Measurements from ENCODE around the gene UCMA.
"Not testable (repeated sequence)": the region's sequence is repeated elsewhere in the genome, so short reads cannot be mapped to it uniquely, and the experiment has no call there.

UCMA gene, protein sequence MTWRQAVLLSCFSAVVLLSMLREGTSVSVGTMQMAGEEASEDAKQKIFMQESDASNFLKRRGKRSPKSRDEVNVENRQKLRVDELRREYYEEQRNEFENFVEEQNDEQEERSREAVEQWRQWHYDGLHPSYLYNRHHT

GRCh38 chr10:13234172-13234571 lies at the start of gene UCMA:
TSS of gene UCMA (minus strand) at chr10:13234374. CDS start at chr10:13234258, 116 bp downstream.
- DNase-seq (ENCODE audit: low read depth in 2 of 2), result no peak

- DNase-seq (ENCODE audit: low read depth in 2 of 2), result not testable (repeated sequence)
Measured at GRCh38 chr10:13282348-13282747, 48.2 kb upstream of the UCMA start.

GRCh38 chr10:13276749-13277365 lies 42.7 kb upstream of the UCMA start:
- DNase-seq (ENCODE audit: low read depth in 2 of 2), result no peak

GRCh38 chr10:13276146-13276545 lies 42.0 kb upstream of the UCMA start:
- DNase-seq (ENCODE audit: low read depth in 2 of 2), result not testable (repeated sequence)

DNA sequence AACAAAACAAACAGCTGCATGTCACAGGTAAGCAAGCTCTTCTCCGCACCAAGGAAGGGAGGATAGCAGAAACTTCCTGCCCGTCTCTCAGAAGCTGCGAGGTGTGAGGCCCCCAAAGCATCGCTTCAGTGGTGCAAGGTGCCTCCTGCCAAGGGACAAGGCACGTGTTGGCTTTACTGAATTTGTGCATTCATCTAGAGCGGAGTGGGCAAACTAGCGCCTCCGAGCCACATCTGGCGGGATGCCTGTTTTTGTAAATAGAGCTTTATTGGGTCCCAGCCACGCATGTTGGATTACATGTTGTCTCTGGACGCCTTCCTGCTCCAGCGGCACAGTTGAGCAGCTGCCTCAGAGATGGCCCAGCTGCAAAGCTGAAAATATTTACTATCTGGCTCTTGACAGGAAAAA lies 38.0 kb upstream of the UCMA start:
- no peak for DNase-seq (ENCODE audit: low read depth in 2 of 2)

- no peak for DNase-seq (ENCODE audit: low read depth in 2 of 2)
Measured at GRCh38 chr10:13271552-13272163, 37.5 kb upstream of the UCMA start.

DNA sequence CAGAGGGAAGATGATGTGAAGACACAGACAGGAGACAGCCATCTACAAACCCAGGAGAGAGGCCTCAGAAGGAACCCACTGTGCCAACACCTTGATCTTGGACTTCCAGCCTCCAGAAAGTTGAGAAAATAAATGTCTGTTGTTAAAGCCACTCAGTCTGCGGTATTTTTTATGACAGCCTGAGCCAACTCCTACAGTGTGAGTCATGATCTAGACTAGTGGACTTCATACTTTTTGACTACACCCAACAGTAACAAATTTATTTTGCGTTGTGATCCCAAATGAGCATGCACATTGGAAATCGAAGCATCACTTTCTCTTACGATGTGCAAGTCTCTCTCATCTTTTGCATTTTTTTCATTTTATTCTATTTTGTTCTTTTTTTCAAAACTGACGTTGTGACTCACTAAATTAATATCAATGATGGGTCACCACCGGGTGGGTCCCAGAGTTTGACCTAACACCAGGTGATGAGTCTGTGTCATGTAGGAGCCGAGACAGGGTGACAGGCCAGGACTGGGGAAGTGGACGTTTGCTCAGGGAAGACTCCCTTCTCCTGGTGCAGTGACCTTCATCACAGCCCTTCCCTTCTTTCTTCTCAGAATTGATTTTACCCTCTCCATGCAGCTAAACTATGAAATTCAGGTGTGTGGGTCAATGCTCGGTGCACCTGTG lies 36.8 kb upstream of the UCMA start:
- DNase-seq (ENCODE audit: low read depth in 2 of 2), result no peak

DNA sequence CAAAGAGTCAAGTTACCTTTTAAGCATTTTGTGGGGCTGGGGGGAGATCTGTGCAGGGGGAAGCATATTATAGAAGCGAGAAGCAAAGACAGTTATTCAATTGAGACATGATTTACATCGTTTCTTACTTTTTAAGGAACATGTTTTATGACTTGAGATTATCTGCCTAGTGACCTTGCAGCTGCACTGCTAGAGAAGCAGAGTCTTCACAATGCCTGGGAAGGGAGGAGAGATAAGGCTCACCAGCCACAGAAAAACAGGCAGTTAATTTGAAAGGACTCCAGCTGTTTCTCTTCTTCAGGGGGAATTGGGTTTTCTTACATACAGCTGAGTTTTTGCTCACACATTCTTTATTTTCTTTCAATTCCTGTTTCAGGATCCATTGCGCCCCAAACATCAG lies 34.7 kb upstream of the UCMA start:
- DNase-seq (ENCODE audit: low read depth in 2 of 2), result no peak

GRCh38 chr10:13268310-13268709 lies 34.1 kb upstream of the UCMA start:
- no peak for DNase-seq (ENCODE audit: low read depth in 2 of 2)

DNA sequence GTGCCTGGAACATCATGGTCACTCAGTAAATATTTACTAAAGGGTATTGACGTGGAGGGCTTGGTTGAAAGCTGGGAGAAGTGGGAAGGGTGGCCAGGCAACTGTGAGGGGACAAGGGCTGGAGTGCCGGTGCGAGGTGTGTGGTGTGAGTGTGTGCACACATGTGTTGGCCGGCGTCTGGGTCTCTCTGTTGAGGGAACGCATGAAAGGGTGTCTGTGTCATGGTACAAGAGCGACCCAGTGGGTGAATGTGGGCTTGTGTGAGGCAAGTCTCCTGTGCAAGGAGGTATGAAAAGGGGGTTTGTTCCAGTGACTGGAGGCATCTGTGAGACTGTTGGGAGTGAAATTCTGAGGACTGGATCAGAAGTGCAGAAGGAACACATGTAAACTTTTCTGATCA lies 29.4 kb upstream of the UCMA start:
- DNase-seq (ENCODE audit: low read depth in 2 of 2), result no peak

- no peak for DNase-seq (ENCODE audit: low read depth in 2 of 2)
Measured at GRCh38 chr10:13262433-13262832, 28.3 kb upstream of the UCMA start.

GRCh38 chr10:13257621-13258140 lies 23.5 kb upstream of the UCMA start:
- DNase-seq (ENCODE audit: low read depth in 2 of 2), result no peak

- no peak for DNase-seq (ENCODE audit: low read depth in 2 of 2)
Measured at GRCh38 chr10:13256627-13257026, 22.5 kb upstream of the UCMA start.

- DNase-seq (ENCODE audit: low read depth in 2 of 2), result no peak
Measured at GRCh38 chr10:13253726-13254125, 19.6 kb upstream of the UCMA start.

DNA sequence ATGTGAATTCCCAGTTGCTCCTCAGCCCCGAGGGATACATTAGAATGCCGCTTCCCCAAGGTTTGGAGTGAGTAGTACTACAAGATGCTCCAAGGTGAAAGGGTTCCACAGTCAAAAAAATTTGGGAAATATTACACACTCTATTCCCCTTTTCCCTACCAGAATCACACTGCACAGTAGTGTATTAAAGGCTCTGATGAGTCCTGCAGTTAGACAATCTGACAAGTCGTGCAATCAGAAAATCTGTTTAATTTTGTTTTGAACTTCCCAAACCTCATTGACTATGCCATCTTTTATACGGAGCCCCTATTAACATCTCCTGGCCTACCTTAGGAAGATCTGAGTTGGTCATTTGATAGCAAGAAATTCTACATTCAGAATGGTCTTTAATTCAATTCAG lies 13.6 kb upstream of the UCMA start:
- DNase-seq (ENCODE audit: low read depth in 2 of 2), result no peak

DNA sequence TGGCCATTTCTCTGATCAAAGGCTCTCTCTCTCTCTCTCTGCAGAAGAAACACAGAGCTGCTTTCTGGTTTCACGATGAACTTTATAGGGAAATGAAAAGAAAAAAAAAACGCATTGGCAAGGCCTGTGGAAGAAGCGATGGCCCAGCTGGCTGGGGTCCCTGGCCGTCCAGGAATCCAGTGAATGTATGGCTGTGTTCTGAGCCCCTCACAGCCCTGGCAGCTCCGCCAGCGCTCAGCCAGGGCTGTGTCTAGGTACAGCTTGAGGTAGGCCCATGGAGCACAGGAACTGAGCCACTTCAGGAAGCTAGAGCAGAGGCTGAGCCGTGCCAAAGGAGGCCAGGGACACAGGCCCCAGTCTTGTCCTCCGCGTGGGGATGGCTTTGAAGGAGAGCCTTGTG lies 13.1 kb upstream of the UCMA start:
- DNase-seq (ENCODE audit: low read depth in 2 of 2), result no peak

DNA sequence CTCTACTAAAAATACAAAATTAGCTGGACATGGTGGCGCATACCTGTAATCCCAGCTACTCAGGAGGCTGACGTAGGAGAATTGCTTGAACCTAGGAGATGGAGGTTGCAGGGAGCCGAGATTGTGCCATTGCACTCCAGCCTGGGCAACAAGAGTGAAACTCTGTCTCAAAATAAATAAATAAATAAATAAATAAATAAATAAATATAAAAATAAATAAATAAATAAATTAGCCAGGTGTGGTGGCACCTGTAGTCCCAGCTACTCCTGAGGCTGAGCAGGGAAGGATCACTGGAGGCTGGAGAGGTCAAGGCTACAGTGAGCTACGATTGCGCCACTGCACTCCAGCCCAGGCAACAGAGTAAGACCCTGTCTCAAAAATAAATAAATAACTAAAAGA lies 8.1 kb upstream of the UCMA start:
- not testable (repeated sequence) for DNase-seq (ENCODE audit: low read depth in 2 of 2)

- no peak for DNase-seq (ENCODE audit: low read depth in 2 of 2)
Measured at GRCh38 chr10:13241613-13242012, 7.4 kb upstream of the UCMA start.

DNA sequence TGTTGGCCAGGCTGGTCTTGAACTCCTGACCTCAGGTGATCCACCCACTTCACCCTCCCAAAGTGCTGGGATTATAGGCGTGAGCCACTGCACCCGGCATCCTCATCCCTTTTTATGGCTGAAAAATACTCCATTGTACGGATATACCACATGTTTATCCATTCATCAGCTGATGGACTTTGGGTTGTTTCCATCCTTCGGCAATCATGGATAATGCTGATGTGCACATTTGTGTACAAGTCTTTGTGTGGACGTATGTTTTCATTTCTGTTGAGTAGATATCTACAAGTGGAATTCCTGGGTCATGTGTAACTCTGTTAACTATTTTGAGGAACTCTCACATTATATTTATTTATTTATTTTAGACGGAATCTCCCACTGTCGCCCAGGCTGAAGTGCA lies 5.7 kb upstream of the UCMA start:
- no peak for DNase-seq (ENCODE audit: low read depth in 2 of 2)

GRCh38 chr10:13238271-13239077 lies 4.3 kb upstream of the UCMA start:
- no peak for DNase-seq (ENCODE audit: low read depth in 2 of 2)

DNA sequence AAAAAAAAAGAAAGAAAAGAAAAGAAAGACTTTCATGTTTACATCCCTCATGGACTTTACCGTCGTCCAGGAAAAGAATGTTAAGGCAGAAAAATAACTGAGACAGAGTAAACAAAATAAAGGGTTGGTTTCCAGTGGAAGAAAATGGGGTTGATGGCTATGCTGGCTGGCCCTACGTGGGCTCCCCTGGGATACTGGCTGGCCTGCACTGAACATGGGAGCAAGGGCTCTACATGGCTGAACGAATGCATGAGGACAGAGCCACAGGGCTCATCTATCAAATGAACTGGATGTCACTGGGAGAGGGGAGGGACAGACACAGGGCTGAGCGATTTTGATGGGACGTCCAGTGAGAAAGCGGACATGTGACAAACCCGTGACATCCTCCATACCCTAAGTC lies 2.5 kb upstream of the UCMA start:
- DNase-seq (ENCODE audit: low read depth in 2 of 2), result no peak

DNA sequence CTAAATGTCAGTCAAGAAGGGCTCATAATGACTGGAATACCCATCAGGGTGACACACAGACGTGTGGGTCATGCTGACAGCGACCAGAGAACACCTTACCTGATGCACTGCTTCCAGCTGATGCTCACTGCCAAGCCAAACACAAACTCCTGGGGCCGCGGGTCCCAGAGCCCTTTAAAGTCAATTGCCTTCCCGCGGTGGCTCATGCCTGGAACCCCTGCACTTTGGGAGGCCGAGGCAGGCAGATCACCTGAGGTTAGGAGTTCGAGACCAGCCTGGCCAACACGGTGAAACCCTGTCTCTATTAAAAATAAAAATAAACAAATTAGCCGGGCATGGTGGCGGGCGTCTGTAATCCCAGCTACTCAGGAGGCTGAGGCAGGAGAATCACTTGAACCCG lies 562 bp upstream of the UCMA start:
- DNase-seq (ENCODE audit: low read depth in 2 of 2), result not testable (repeated sequence)

Measured in fibroblast of skin of left biceps (primary cell).